ENCODE data around the gene P2RY13. TPM values are rescaled to one million over a fixed set of nuclear protein-coding genes. Genes with fewer than 3 reads are reported as not detected.

Gene P2RY13
- total RNA-seq, 1 donor from 2014 or later: 8.2 TPM

DNA sequence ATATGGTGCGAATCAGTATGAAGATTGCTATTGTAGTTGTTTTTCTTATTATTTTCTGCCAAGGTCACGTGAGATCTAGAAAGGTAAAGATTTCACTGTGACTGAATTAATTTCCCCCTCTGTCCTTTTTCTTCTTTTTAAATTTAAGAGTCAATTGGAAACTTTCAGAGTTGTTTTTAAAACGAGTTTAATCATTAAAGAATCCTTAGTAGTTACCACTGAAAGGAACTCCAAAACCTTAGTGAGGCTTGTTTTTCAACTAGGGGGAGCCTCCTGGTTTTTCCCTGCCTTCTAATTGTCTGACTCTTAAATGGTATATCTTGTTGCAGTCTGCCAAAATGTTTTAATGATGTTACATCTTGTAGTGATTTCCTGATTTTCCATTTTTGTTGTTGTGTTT lies 37.6 kb upstream of the P2RY13 start:
- no peaks in the 10 kb centered on the region for H3K36me3 ChIP-seq
- H3K4me1 ChIP-seq: no peaks in the 10 kb centered on the region
- H3K9me3 ChIP-seq: no peaks in the 10 kb centered on the region
- ATAC-seq: no peak
- H3K27me3 ChIP-seq: no peaks in the 10 kb centered on the region
- no peak for TF ChIP-seq CTCF (IDR thresholded peaks at IDR 0.05)
- intact Hi-C loops (cut with DNase I): no loop called here
- H3K27ac ChIP-seq: no peak overlapping the region
- no peak for DNase-seq
- no peak overlapping the region for H3K4me3 ChIP-seq

DNA sequence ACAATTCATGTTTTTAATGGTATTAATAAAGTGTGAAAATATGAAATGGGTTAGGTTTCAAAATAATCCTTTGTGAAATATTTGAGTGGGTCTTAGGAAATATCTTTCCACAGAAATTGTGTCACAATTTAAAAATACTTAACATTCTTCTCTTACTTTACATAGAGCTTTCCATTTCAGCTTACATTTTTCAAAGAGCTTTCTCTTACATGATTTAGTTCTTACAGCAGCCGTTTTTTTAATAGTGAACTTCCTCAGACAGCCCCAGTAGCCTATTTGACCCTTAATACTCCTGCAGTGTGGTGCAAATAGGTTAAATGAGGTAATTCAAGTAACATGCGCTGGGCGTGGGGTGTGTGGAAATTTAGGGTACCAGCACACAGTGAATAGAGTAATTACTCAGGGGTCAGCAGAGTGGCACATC lies 33.4 kb upstream of the P2RY13 start:
- intact Hi-C loops (cut with DNase I): no loop called here
- Histone ChIP-seq H3K27ac (no peak overlapping the region), H3K4me3 (no peak overlapping the region), H3K27me3 (no peaks in the 10 kb centered on the region), H3K9me3 (no peaks in the 10 kb centered on the region), H3K4me1 (no peaks in the 10 kb centered on the region), H3K36me3 (no peaks in the 10 kb centered on the region)
- ATAC-seq: peak; percentile 86
- no peak for DNase-seq
- no peak for TF ChIP-seq CTCF (IDR thresholded peaks at IDR 0.05)

DNA sequence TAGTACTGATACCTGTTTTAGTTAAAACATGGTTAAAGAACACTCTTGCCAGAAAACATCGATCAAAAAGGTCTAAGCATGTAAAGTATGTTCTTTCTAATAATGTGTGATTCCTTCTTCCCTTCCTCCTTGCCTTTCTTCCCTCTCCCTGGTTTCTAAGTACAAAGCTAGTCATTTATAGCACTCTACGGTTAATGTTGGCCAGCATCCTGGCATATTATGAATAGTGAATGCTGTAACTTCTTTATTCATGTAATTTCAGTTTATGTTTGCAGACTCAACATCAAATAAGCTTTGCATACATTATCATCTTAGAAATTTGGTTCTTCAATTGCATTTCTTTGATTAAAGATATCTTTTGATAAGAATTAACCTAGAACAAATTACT lies 28.1 kb upstream of the P2RY13 start:
- H3K4me3 ChIP-seq: no peak overlapping the region
- H3K36me3 ChIP-seq: no peaks in the 10 kb centered on the region
- ATAC-seq (no peak), DNase-seq (no peak)
- intact Hi-C loops (cut with DNase I): no loop called here
- H3K9me3 ChIP-seq: no peaks in the 10 kb centered on the region
- H3K27ac ChIP-seq: no peak overlapping the region
- no peaks in the 10 kb centered on the region for H3K27me3 ChIP-seq
- TF ChIP-seq CTCF (IDR thresholded peaks at IDR 0.05): no peak
- H3K4me1 ChIP-seq: no peaks in the 10 kb centered on the region

DNA sequence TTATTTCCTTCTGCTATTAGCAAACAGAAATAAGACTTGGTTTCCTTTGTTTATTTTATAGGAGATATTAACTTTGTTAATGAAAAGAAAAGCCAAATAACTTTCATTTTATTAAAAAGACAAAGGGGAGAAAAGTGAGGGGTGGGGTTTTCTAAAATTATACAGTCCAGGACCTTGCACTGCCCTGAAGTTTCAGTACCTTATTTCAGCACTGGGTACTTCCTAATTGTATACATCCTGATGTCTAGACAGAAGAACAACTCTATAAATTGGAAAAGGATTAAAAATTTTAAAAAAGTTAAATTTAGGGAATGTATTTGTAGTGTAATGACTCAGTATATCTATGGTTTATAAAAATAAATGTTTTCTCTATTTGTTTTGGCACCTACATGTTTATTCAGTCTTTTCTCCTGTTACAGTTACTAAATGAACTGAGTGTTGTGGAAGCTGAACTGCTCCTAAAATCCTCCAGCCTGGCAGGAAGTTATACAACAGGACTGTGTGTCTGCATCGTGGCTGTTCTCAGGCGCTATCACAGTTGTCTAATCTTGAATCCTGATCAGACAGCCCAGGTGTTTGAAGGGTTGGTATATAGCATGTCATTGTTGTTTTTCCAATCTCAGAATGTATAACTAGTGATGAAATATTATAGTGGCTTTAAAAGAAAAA lies 27.6 kb upstream of the P2RY13 start:
- DNase-seq (no peak), ATAC-seq (peak; percentile 35)
- Histone ChIP-seq H3K27ac (no peak overlapping the region), H3K36me3 (no peaks in the 10 kb centered on the region), H3K4me1 (no peaks in the 10 kb centered on the region), H3K9me3 (no peaks in the 10 kb centered on the region), H3K4me3 (no peak overlapping the region), H3K27me3 (no peaks in the 10 kb centered on the region)
- no peak for TF ChIP-seq CTCF (IDR thresholded peaks at IDR 0.05)
- intact Hi-C loops (cut with DNase I): no loop called here

- ATAC-seq: no peak
- H3K9me3 ChIP-seq: no peaks in the 10 kb centered on the region
- H3K36me3 ChIP-seq: no peaks in the 10 kb centered on the region
- peak overlapping the region; percentile 32 for H3K27ac ChIP-seq
- TF ChIP-seq CTCF (IDR thresholded peaks at IDR 0.05): no peak
- DNase-seq: no peak
- no peaks in the 10 kb centered on the region for H3K4me1 ChIP-seq
- no peaks in the 10 kb centered on the region for H3K27me3 ChIP-seq
- intact Hi-C loops (cut with DNase I): no loop called here
- H3K4me3 ChIP-seq: no peak overlapping the region
Observed at GRCh38 chr3:151351648-151352047, 22.3 kb upstream of the P2RY13 start.

DNA sequence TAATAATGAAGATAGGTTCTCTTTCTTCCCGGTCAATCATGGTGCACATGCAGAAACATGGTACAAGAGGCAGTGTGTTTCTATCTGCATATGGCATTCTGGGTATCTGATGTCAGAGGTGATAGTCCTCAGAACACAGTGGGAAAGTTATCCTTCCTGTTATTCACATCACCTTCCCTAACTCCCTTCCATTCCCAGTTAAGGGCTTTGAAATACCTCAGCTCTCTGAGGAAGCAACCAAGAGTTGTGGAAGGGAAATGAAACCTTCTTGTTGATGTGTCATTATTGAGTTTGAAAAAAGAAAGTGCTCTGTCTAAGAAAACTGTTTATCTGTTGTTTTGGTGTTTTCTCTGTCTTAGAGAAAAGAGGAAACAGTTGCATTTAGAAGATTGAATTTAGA lies 21.9 kb upstream of the P2RY13 start:
- H3K9me3 ChIP-seq: no peaks in the 10 kb centered on the region
- DNase-seq (no peak), ATAC-seq (peak; percentile 45)
- no peak overlapping the region for H3K4me3 ChIP-seq
- no peaks in the 10 kb centered on the region for H3K4me1 ChIP-seq
- TF ChIP-seq CTCF (IDR thresholded peaks at IDR 0.05): no peak
- intact Hi-C loops (cut with DNase I): no loop called here
- H3K27ac ChIP-seq: peak overlapping the region; percentile 32
- H3K27me3 ChIP-seq: no peaks in the 10 kb centered on the region
- H3K36me3 ChIP-seq: no peaks in the 10 kb centered on the region

All from upper lobe of right lung (tissue), 1 donor.